Trophoblast cell (in vitro differentiated cells and primary cell): ENCODE measurements around the gene ADGRL4.
"Not testable (repeated sequence)": the region's sequence is repeated elsewhere in the genome, so short reads cannot be mapped to it uniquely, and the experiment has no call there.

Experiments
- DNase-seq, 2 donors: peaks; one replicate each; pipeline ENCODE4 v3.0.0-alpha.2; 2016
- H2AFZ ChIP-seq: 2 replicates; pipeline ENCODE4 v1.6.1; 2013; ENCODE audit warnings: low read length, moderate library complexity, mild to moderate bottlenecking; ENCODE audit not compliant: insufficient read depth, poor library complexity
- H2AK5ac ChIP-seq: 2 replicates; pipeline ENCODE4 v1.6.1; 2013; ENCODE audit warnings: mild to moderate bottlenecking, low read length
- H2BK120ac ChIP-seq: 2 replicates; pipeline ENCODE4 v1.6.1; 2013; ENCODE audit warnings: low read length, mild to moderate bottlenecking, moderate library complexity; ENCODE audit not compliant: insufficient read depth, poor library complexity
- H2BK12ac ChIP-seq: 2 replicates; pipeline ENCODE4 v1.6.1; 2013; ENCODE audit warnings: mild to moderate bottlenecking, low read length, moderate library complexity
- H2BK5ac ChIP-seq: 2 replicates; pipeline ENCODE4 v1.6.1; 2013; ENCODE audit warnings: low read length, low read depth, moderate library complexity, mild to moderate bottlenecking; ENCODE audit not compliant: poor library complexity
- H3K14ac ChIP-seq: 2 replicates; pipeline ENCODE4 v1.6.1; 2013; ENCODE audit warnings: mild to moderate bottlenecking, low read length
- H3K18ac ChIP-seq: 2 replicates; pipeline ENCODE4 v1.6.1; 2013; ENCODE audit warnings: mild to moderate bottlenecking, low read length
- H3K23ac ChIP-seq: 2 replicates; pipeline ENCODE4 v1.6.1; 2013; ENCODE audit warnings: low read length
- H3K27ac ChIP-seq: 2 replicates; pipeline ENCODE4 v1.5.1; 2013; ENCODE audit warnings: low read depth, mild to moderate bottlenecking, inconsistent platforms, low read length, moderate library complexity
- H3K27me3 ChIP-seq: 2 replicates; pipeline ENCODE4 v1.6.1; 2013; ENCODE audit warnings: inconsistent platforms, mild to moderate bottlenecking, low read length, moderate library complexity; ENCODE audit not compliant: insufficient read depth
- H3K36me3 ChIP-seq, 2 experiments: 1 replicate in 1 of 2; 2 replicates in 1 of 2; pipeline ENCODE4 v1.6.1; 2013; ENCODE audit warnings: low read length in 2 of 2, mild to moderate bottlenecking in 2 of 2, moderate library complexity in 1 of 2; ENCODE audit not compliant: insufficient read depth in 2 of 2, control insufficient read depth in 1 of 2
- H3K4ac ChIP-seq: 2 replicates; pipeline ENCODE4 v1.6.1; 2013; ENCODE audit warnings: low read depth, mild to moderate bottlenecking, low read length, moderate library complexity
- H3K4me1 ChIP-seq, 2 experiments: 1 replicate in 1 of 2; 2 replicates in 1 of 2; pipeline ENCODE4 v1.6.1; 2013; ENCODE audit warnings: low read length in 2 of 2, mild to moderate bottlenecking in 2 of 2, moderate library complexity in 1 of 2; ENCODE audit not compliant: insufficient read depth in 2 of 2, control insufficient read depth in 1 of 2
- H3K4me2 ChIP-seq: 2 replicates; pipeline ENCODE4 v1.6.1; 2013; ENCODE audit warnings: inconsistent platforms, mild to moderate bottlenecking, low read length, moderate library complexity
- H3K4me3 ChIP-seq: 2 replicates; pipeline ENCODE4 v1.5.1; 2013; ENCODE audit warnings: mild to moderate bottlenecking, low read depth, low read length, inconsistent platforms
- H3K79me1 ChIP-seq: one replicate; pipeline ENCODE4 v1.6.1; 2013; ENCODE audit warnings: low read length
- H3K79me2 ChIP-seq: 2 replicates; pipeline ENCODE4 v1.6.1; 2013; ENCODE audit warnings: low read length, mild to moderate bottlenecking; ENCODE audit not compliant: control insufficient read depth, insufficient read depth, poor library complexity
- H3K9ac ChIP-seq: 2 replicates; pipeline ENCODE4 v1.6.1; 2013; ENCODE audit warnings: mild to moderate bottlenecking, low read length
- H3K9me3 ChIP-seq: 2 replicates; pipeline ENCODE4 v1.6.1; 2013; ENCODE audit warnings: low read depth, mild to moderate bottlenecking, control low read depth, inconsistent platforms, low read length; ENCODE audit not compliant: insufficient read depth
- H4K12ac ChIP-seq: 2 replicates; pipeline ENCODE4 v1.6.1; 2013; ENCODE audit warnings: low read depth, mild to moderate bottlenecking, low read length, moderate library complexity
- H4K8ac ChIP-seq: 2 replicates; pipeline ENCODE4 v1.6.1; 2013; ENCODE audit warnings: low read depth, mild to moderate bottlenecking, low read length, moderate library complexity
- H4K91ac ChIP-seq: one replicate; pipeline ENCODE4 v1.6.1; 2013; ENCODE audit warnings: low read depth, mild to moderate bottlenecking, low read length, moderate library complexity
- WGBS: extraction: QIAGEN DNeasy Blood & Tissue Kit; methylation state at CpG from one replicate; pipeline ENCODE4 v1.1.7; 2013; ENCODE audit warnings: missing lambda C conversion rate; ENCODE audit not compliant: insufficient read length, insufficient coverage; ENCODE audit errors: extremely low coverage; 5-methylcytosine and 5-hydroxymethylcytosine counted together

The ADGRL4 gene

GRCh38 chr1:78875986-78876385, 130.5 kb downstream of the ADGRL4 start:
- H3K9me3 ChIP-seq, H2BK120ac ChIP-seq, H3K9ac ChIP-seq, H3K79me1 ChIP-seq, H2BK5ac ChIP-seq, H4K8ac ChIP-seq, H3K79me2 ChIP-seq, H3K27ac ChIP-seq, H4K12ac ChIP-seq, H4K91ac ChIP-seq, H3K4ac ChIP-seq, H3K27me3 ChIP-seq, H3K4me3 ChIP-seq, H2AFZ ChIP-seq, H3K4me2 ChIP-seq, H3K4me1 ChIP-seq, H2AK5ac ChIP-seq, H2BK12ac ChIP-seq, H3K23ac ChIP-seq, H3K18ac ChIP-seq, H3K14ac ChIP-seq, H3K36me3 ChIP-seq: not testable (repeated sequence)
- peak; percentile 1 to 3 for DNase-seq
- no CpG with 5 or more reads among the region's 4 CpGs for WGBS

- not testable (repeated sequence) for H4K8ac ChIP-seq, H3K27me3 ChIP-seq, H3K27ac ChIP-seq, H3K14ac ChIP-seq, H2BK5ac ChIP-seq, H4K91ac ChIP-seq, H2BK12ac ChIP-seq, H3K4me2 ChIP-seq, H2BK120ac ChIP-seq, H3K4ac ChIP-seq, H3K36me3 ChIP-seq, DNase-seq, H3K4me3 ChIP-seq, H3K9me3 ChIP-seq, H3K23ac ChIP-seq, H2AK5ac ChIP-seq, H4K12ac ChIP-seq, H3K9ac ChIP-seq, H3K18ac ChIP-seq, H2AFZ ChIP-seq, H3K79me1 ChIP-seq, H3K4me1 ChIP-seq, H3K79me2 ChIP-seq
- WGBS: no CpG with 5 or more reads among the region's 4 CpGs
Observed at GRCh38 chr1:78872801-78873200, 133.7 kb downstream of the ADGRL4 start.

- Histone ChIP-seq H3K4me2 (no peak overlapping the region), H4K8ac (no peak overlapping the region), H3K79me2 (no peaks in the 10 kb centered on the region), H2BK5ac (no peak overlapping the region), H3K4me1 (no peaks in the 10 kb centered on the region), H2BK120ac (no peak overlapping the region), H3K79me1 (no peaks in the 10 kb centered on the region), H2AFZ (no peak overlapping the region), H3K36me3 (no peaks in the 10 kb centered on the region), H3K4ac (no peak overlapping the region), H2AK5ac (no peak overlapping the region), H4K12ac (no peak overlapping the region), H3K4me3 (no peak overlapping the region), H2BK12ac (no peak overlapping the region), H3K14ac (no peak overlapping the region), H3K9ac (no peak overlapping the region), H4K91ac (no peak overlapping the region), H3K18ac (no peak overlapping the region), H3K27ac (no peak overlapping the region), H3K23ac (no peak overlapping the region), H3K9me3 (no peaks in the 10 kb centered on the region), H3K27me3 (no peaks in the 10 kb centered on the region)
- WGBS: no CpG with 5 or more reads among the region's 1 CpG
- DNase-seq: no peak
Observed at GRCh38 chr1:78871249-78871648, 135.3 kb downstream of the ADGRL4 start.

GRCh38 chr1:78869136-78869535, 137.4 kb downstream of the ADGRL4 start:
- Histone ChIP-seq H2BK12ac (no peak overlapping the region), H3K79me2 (no peaks in the 10 kb centered on the region), H3K4ac (no peak overlapping the region), H3K4me3 (no peak overlapping the region), H3K79me1 (no peaks in the 10 kb centered on the region), H3K9me3 (no peaks in the 10 kb centered on the region), H2AFZ (no peak overlapping the region), H3K4me1 (no peaks in the 10 kb centered on the region), H3K27ac (no peak overlapping the region), H4K12ac (no peak overlapping the region), H3K9ac (no peak overlapping the region), H3K4me2 (no peak overlapping the region), H3K36me3 (no peaks in the 10 kb centered on the region), H3K23ac (no peak overlapping the region), H3K18ac (no peak overlapping the region), H2BK120ac (no peak overlapping the region), H2BK5ac (no peak overlapping the region), H4K91ac (no peak overlapping the region), H4K8ac (no peak overlapping the region), H2AK5ac (no peak overlapping the region), H3K14ac (no peak overlapping the region), H3K27me3 (no peaks in the 10 kb centered on the region)
- no peak for DNase-seq
- no CpG with 5 or more reads among the region's 2 CpGs for WGBS
